DND-41 (cell line): ENCODE measurements around the gene MMP25.

Experiments
- ATAC-seq: fragments of 200-7000 bp; cut with Tn5 transposase; 3 replicates; pipeline ENCODE4 v1.9.1; 2021; ENCODE audit warnings: low read depth; ENCODE audit not compliant: insufficient read depth
- DNase-seq: peaks from one replicate; pipeline ENCODE4 v3.0.0-alpha.2; 2020
- H2AFZ ChIP-seq: 2 replicates; pipeline ENCODE4 v1.6.0; 2012; ENCODE audit warnings: low read depth, low read length
- H3K27ac ChIP-seq: 2 replicates; pipeline ENCODE4 v1.5.1; 2012; ENCODE audit warnings: low read length, inconsistent platforms
- H3K27me3 ChIP-seq: fragments of 200-600 bp; sonication (generic); 2 replicates; pipeline ENCODE4 v1.6.0; 2012; ENCODE audit warnings: low read length, mild to moderate bottlenecking, inconsistent platforms; ENCODE audit not compliant: insufficient read depth, poor library complexity
- H3K36me3 ChIP-seq: 2 replicates; pipeline ENCODE4 v1.5.1; 2012; ENCODE audit warnings: low read length, inconsistent platforms; ENCODE audit not compliant: insufficient read depth
- H3K4me1 ChIP-seq: 2 replicates; pipeline ENCODE4 v1.5.1; 2012; ENCODE audit warnings: mild to moderate bottlenecking, low read length; ENCODE audit not compliant: insufficient read depth
- H3K4me2 ChIP-seq: 2 replicates; pipeline ENCODE4 v1.6.0; 2012; ENCODE audit warnings: mild to moderate bottlenecking, moderate library complexity, low read length, inconsistent platforms; ENCODE audit not compliant: insufficient read depth
- H3K4me3 ChIP-seq, 2 experiments: fragments of 200-600 bp in 1 of 2; shearing (Covaris generic) in 1 of 2; 2 replicates each; pipeline ENCODE4 v1.5.1; 2012 to 2016; ENCODE audit warnings: inconsistent platforms in 2 of 2, low read length in 2 of 2, mild to moderate bottlenecking in 2 of 2, low read depth in 1 of 2, moderate library complexity in 1 of 2
- H3K79me2 ChIP-seq: 2 replicates; pipeline ENCODE4 v1.6.0; 2012; ENCODE audit warnings: low read length, inconsistent platforms; ENCODE audit not compliant: insufficient read depth
- H3K9ac ChIP-seq: 2 replicates; pipeline ENCODE4 v1.6.0; 2012; ENCODE audit warnings: low read depth, mild to moderate bottlenecking, inconsistent platforms, low read length, moderate library complexity
- H3K9me3 ChIP-seq: 2 replicates; pipeline ENCODE4 v1.5.1; 2012; ENCODE audit warnings: low read length, moderate library complexity, mild to moderate bottlenecking, inconsistent platforms; ENCODE audit not compliant: insufficient read depth, severe bottlenecking
- H4K20me1 ChIP-seq: 2 replicates; pipeline ENCODE4 v1.6.0; 2012; ENCODE audit warnings: low read length; ENCODE audit not compliant: insufficient read depth
- CTCF ChIP-seq: IDR thresholded peaks from 2 replicates; pipeline ENCODE4 v1.5.1; 2012; ENCODE audit warnings: borderline replicate concordance, low read length, moderate library complexity, mild to moderate bottlenecking; ENCODE audit not compliant: poor library complexity, severe bottlenecking; ENCODE audit errors: extremely low read depth
- EZH2 ChIP-seq: IDR thresholded peaks from 3 replicates; pipeline ENCODE4 v1.6.1; 2012; ENCODE audit warnings: borderline replicate concordance, low read depth, mild to moderate bottlenecking, moderate library complexity, low read length, inconsistent platforms; ENCODE audit not compliant: severe bottlenecking

The MMP25 gene

GRCh38 chr16:3014971-3015370 is 31.4 kb upstream of the MMP25 start:
- Histone ChIP-seq H3K27ac (no peak overlapping the region), H2AFZ (no peak overlapping the region), H4K20me1 (no peaks in the 10 kb centered on the region; the same call in 1 of the 2 replicates), H3K36me3 (no peaks in the 10 kb centered on the region), H3K27me3 (no peaks in the 10 kb centered on the region), H3K9ac (no peak overlapping the region), H3K4me2 (no peak overlapping the region), H3K79me2 (no peaks in the 10 kb centered on the region), H3K4me1 (peaks cover 6% of the 10 kb centered on the region), H3K4me3 (no peak overlapping the region), H3K9me3 (no peaks in the 10 kb centered on the region)
- DNase-seq (no peak), ATAC-seq (no peak)
- TF ChIP-seq EZH2 (no peak), CTCF (no peak)

DNA sequence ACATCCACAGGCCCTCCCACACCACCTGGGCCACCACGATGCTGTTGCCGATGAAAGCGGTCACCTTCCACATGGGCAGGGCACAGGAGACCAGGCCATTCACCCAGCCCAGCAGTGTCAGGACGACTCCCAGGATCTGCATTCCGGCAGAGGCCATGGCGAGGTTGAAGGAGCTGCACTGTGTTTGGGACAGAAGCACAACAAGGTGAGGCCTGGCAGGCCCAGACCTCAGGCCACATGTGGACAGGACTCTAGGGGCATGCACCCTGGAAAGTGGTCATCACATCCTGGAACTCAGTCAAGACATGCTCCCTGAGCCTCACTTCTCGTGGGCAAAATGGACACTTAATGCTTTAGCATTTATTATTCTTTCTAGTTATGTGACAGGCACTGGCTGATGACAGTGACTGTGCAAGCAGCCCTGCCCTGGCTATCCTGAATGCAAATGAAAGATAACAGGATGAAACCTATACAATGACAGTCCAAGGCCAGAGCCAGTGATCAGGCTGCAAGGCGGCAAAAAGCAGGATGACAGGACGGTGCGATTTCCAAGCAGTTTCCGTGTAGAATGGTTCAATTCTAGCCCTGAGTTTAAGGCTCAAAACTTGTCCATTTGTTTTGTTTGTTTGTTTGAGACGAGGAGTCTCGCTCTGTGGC is 30.4 kb upstream of the MMP25 start:
- Histone ChIP-seq H3K36me3 (no peaks in the 10 kb centered on the region), H3K4me2 (no peak overlapping the region), H3K9ac (no peak overlapping the region), H2AFZ (no peak overlapping the region), H3K27me3 (no peaks in the 10 kb centered on the region), H3K9me3 (no peaks in the 10 kb centered on the region), H3K4me1 (peaks cover 16% of the 10 kb centered on the region), H4K20me1 (no peaks in the 10 kb centered on the region; the same call in 1 of the 2 replicates), H3K27ac (no peak overlapping the region), H3K79me2 (no peaks in the 10 kb centered on the region; the same call in 1 of the 2 replicates), H3K4me3 (no peak overlapping the region)
- no peak for TF ChIP-seq CTCF
- no peak for TF ChIP-seq EZH2
- ATAC-seq (no peak), DNase-seq (no peak)

- Histone ChIP-seq H3K4me1 (peaks cover 30% of the 10 kb centered on the region), H3K9ac (no peak overlapping the region), H3K4me3 (no peak overlapping the region), H3K36me3 (no peaks in the 10 kb centered on the region), H4K20me1 (peaks cover 7% of the 10 kb centered on the region; the same call in 1 of the 2 replicates), H3K9me3 (no peaks in the 10 kb centered on the region), H3K79me2 (no peaks in the 10 kb centered on the region; the same call in 1 of the 2 replicates), H3K27ac (no peak overlapping the region), H2AFZ (no peak overlapping the region), H3K27me3 (no peaks in the 10 kb centered on the region), H3K4me2 (no peak overlapping the region)
- DNase-seq (no peak), ATAC-seq (no peak)
- TF ChIP-seq EZH2 (no peak), CTCF (no peak)
These were observed 29.0 kb upstream of the MMP25 start for GRCh38 chr16:3017344-3017743.
